ENCODE results near the gene SH3BP2. TPM values are rescaled to one million over a fixed set of nuclear protein-coding genes. Genes with fewer than 3 reads are reported as not detected.
A peak's percentile ranks its signal among the peaks of the same experiment; 100 is the strongest.

SH3BP2 gene
- total and polyA plus RNA-seq, 7 experiments from 2014 or later = 5.9 to 269 (median 23.1) TPM

- ATAC-seq (no peak), DNase-seq (no peak)
- H3K27ac Mint-ChIP-seq = no peak overlapping the region
- H3K27ac ChIP-seq (ENCODE audit: low read depth, low read length) = no peak overlapping the region
- no peaks in the 10 kb centered on the region for H3K9me3 ChIP-seq (ENCODE audit: control insufficient read depth in 2 of 3, low read length in 3 of 3)
- peaks cover 13 to 40% (median 26%) of the 10 kb centered on the region in 7 donors for H3K4me1 Mint-ChIP-seq
- H3K4me3 Mint-ChIP-seq = no peak overlapping the region
- H3K4me3 ChIP-seq (ENCODE audit: low read length) = no peak overlapping the region
- peaks cover 12 to 55% (median 27%) of the 10 kb centered on the region in 5 donors for H3K36me3 Mint-ChIP-seq
- no peaks in the 10 kb centered on the region for H3K4me1 ChIP-seq (ENCODE audit: control insufficient read depth in 2 of 2, insufficient read depth in 2 of 2, low read length in 2 of 2)
- H3K27me3 Mint-ChIP-seq = no peaks in the 10 kb centered on the region
- CTCF ChIA-PET = interaction anchor here (0.7 kb wide), 2 partner anchors 38 to 120 kb away, joined by 3 to 6 read pairs; no protein-coding TSS in a partner anchor
- no peaks in the 10 kb centered on the region for H3K27me3 ChIP-seq (ENCODE audit: control insufficient read depth in 2 of 2, insufficient read depth in 2 of 2, low read length in 2 of 2)
- intact Hi-C loops (cut with micrococcal nuclease) = no loop called here
- peaks cover 13 to 61% (median 31%) of the 10 kb centered on the region in 3 experiments for H3K36me3 ChIP-seq (ENCODE audit: control insufficient read depth in 2 of 3, insufficient read depth in 3 of 3, low read length in 3 of 3)
- H3K9me3 Mint-ChIP-seq = no peaks in the 10 kb centered on the region
- POLR2A ChIA-PET = interaction anchor here (0.6 to 0.7 kb wide), 3 partner anchors 13 to 115 kb away, joined by 3 to 4 read pairs (median 3); no protein-coding TSS in a partner anchor
Observed at GRCh38 chr4:2882341-2882740, 89.5 kb downstream of the SH3BP2 start.

GRCh38 chr4:2886161-2886560 lies 93.3 kb downstream of the SH3BP2 start:
- no peaks in the 10 kb centered on the region for H3K9me3 Mint-ChIP-seq
- no peaks in the 10 kb centered on the region for H3K4me1 ChIP-seq (ENCODE audit: control insufficient read depth in 2 of 2, insufficient read depth in 2 of 2, low read length in 2 of 2)
- POLR2A ChIA-PET = no interaction called here
- peaks cover 13 to 53% (median 36%) of the 10 kb centered on the region in 3 experiments for H3K36me3 ChIP-seq (ENCODE audit: control insufficient read depth in 2 of 3, insufficient read depth in 3 of 3, low read length in 3 of 3)
- no peak overlapping the region for H3K27ac ChIP-seq (ENCODE audit: low read depth, low read length)
- H3K4me3 Mint-ChIP-seq = no peak overlapping the region
- CTCF ChIA-PET = no interaction called here
- H3K27me3 ChIP-seq (ENCODE audit: control insufficient read depth in 2 of 2, insufficient read depth in 2 of 2, low read length in 2 of 2) = no peaks in the 10 kb centered on the region
- peaks cover 5 to 40% (median 23%) of the 10 kb centered on the region in 5 donors for H3K36me3 Mint-ChIP-seq
- DNase-seq (no peak), ATAC-seq (no peak)
- H3K27ac Mint-ChIP-seq = peak overlapping the region in 4 of 9 donors; percentile 27 to 83 (median 51)
- no peaks in the 10 kb centered on the region for H3K9me3 ChIP-seq (ENCODE audit: control insufficient read depth in 2 of 3, low read length in 3 of 3)
- intact Hi-C loops (cut with micrococcal nuclease) = loop anchor here in 1 of 2 donors (5.0 kb wide), 1 partner anchor 34 kb away; no protein-coding TSS in a partner anchor
- no peaks in the 10 kb centered on the region for H3K27me3 Mint-ChIP-seq
- H3K4me1 Mint-ChIP-seq = peaks cover 8 to 29% (median 20%) of the 10 kb centered on the region in 7 donors
- H3K4me3 ChIP-seq (ENCODE audit: low read length) = no peak overlapping the region

GRCh38 chr4:2886622-2887021 lies 93.7 kb downstream of the SH3BP2 start:
- H3K4me3 ChIP-seq (ENCODE audit: low read length) = no peak overlapping the region
- H3K36me3 ChIP-seq (ENCODE audit: control insufficient read depth in 2 of 3, insufficient read depth in 3 of 3, low read length in 3 of 3) = peaks cover 13 to 54% (median 34%) of the 10 kb centered on the region in 3 experiments
- H3K9me3 Mint-ChIP-seq = no peaks in the 10 kb centered on the region
- no peak overlapping the region for H3K4me3 Mint-ChIP-seq
- intact Hi-C loops (cut with micrococcal nuclease) = loop anchor here in 1 of 2 donors (5.0 kb wide), 1 partner anchor 34 kb away; no protein-coding TSS in a partner anchor
- H3K4me1 ChIP-seq (ENCODE audit: control insufficient read depth in 2 of 2, insufficient read depth in 2 of 2, low read length in 2 of 2) = no peaks in the 10 kb centered on the region
- POLR2A ChIA-PET = no interaction called here
- CTCF ChIA-PET = no interaction called here
- H3K27ac Mint-ChIP-seq = peak overlapping the region in 5 of 9 donors; percentile 27 to 83 (median 49)
- H3K27ac ChIP-seq (ENCODE audit: low read depth, low read length) = no peak overlapping the region
- no peaks in the 10 kb centered on the region for H3K27me3 ChIP-seq (ENCODE audit: control insufficient read depth in 2 of 2, insufficient read depth in 2 of 2, low read length in 2 of 2)
- no peak for ATAC-seq
- H3K36me3 Mint-ChIP-seq = peaks cover 5 to 38% (median 25%) of the 10 kb centered on the region in 5 donors
- H3K27me3 Mint-ChIP-seq = no peaks in the 10 kb centered on the region
- no peaks in the 10 kb centered on the region for H3K9me3 ChIP-seq (ENCODE audit: control insufficient read depth in 2 of 3, low read length in 3 of 3)
- H3K4me1 Mint-ChIP-seq = peaks cover 8 to 31% (median 20%) of the 10 kb centered on the region in 7 donors
- no peak for DNase-seq

DNA sequence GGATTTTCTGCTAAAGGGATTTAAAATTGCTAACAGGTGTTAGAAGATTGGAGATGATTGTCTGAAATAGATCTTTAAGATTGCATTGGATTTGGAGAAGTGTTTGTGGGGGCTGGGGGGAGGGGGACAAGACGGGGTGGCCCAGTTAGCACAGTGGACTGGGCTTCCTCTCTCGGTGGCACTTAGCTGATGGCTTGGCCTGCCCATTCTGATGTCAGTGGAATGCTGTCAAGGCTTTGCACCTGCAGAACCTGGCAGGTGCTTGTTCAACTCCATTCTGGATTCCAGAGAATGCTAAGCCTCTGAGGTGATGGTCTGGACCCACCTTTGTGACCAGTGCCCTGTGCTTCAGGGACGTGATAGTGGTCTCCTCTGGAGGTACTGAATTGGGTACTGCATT lies 94.5 kb downstream of the SH3BP2 start:
- Histone ChIP-seq H3K27me3 (ENCODE audit: control insufficient read depth in 2 of 2, insufficient read depth in 2 of 2, low read length in 2 of 2) (no peaks in the 10 kb centered on the region), H3K27ac (ENCODE audit: low read depth, low read length) (no peak overlapping the region), H3K4me1 (ENCODE audit: control insufficient read depth in 2 of 2, insufficient read depth in 2 of 2, low read length in 2 of 2) (no peaks in the 10 kb centered on the region), H3K9me3 (ENCODE audit: control insufficient read depth in 2 of 3, low read length in 3 of 3) (no peaks in the 10 kb centered on the region), H3K4me3 (ENCODE audit: low read length) (no peak overlapping the region), H3K36me3 (ENCODE audit: control insufficient read depth in 2 of 3, insufficient read depth in 3 of 3, low read length in 3 of 3) (peaks cover 13 to 50% (median 32%) of the 10 kb centered on the region in 3 experiments)
- Mint-ChIP-seq H3K4me1 (peaks cover 8 to 32% (median 21%) of the 10 kb centered on the region in 7 donors), H3K9me3 (no peaks in the 10 kb centered on the region), H3K4me3 (no peak overlapping the region), H3K27ac (peak overlapping the region in 7 of 9 donors; percentile 22 to 75 (median 48)), H3K36me3 (peaks cover 5 to 35% (median 24%) of the 10 kb centered on the region in 5 donors), H3K27me3 (no peaks in the 10 kb centered on the region)
- DNase-seq (no peak), ATAC-seq (no peak)
- ChIA-PET CTCF (no interaction called here), POLR2A (no interaction called here)
- intact Hi-C loops (cut with micrococcal nuclease) = loop anchor here in 1 of 2 donors (5.0 kb wide), 1 partner anchor 35 kb away; no protein-coding TSS in a partner anchor

DNA sequence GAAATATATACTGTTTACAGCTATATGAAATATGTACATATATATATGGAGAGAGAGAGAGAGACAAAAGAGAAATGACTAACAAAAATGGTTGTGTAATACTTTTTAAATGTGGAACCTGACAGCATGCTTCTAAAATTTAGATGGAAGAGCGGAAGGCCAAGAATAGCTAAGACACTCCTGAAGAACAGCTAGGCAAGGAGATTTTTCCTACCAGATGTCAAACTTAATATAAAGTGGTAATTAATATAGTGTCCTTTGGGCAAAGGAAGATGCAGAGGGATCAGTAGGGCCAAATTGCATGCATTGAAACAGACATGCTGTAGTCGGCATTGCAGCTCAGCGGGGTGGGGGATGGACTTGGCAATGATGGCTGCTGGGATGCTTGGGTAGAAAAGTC lies 96.0 kb downstream of the SH3BP2 start:
- peaks cover 5 to 36% (median 20%) of the 10 kb centered on the region in 5 donors for H3K36me3 Mint-ChIP-seq
- H3K4me3 Mint-ChIP-seq = no peak overlapping the region
- no peak overlapping the region for H3K27ac ChIP-seq (ENCODE audit: low read depth, low read length)
- no peaks in the 10 kb centered on the region for H3K9me3 Mint-ChIP-seq
- ChIA-PET CTCF (no interaction called here), POLR2A (no interaction called here)
- intact Hi-C loops (cut with micrococcal nuclease) = loop anchor here in 1 of 2 donors (5.0 kb wide), 1 partner anchor 37 kb away; no protein-coding TSS in a partner anchor
- H3K27me3 ChIP-seq (ENCODE audit: control insufficient read depth in 2 of 2, insufficient read depth in 2 of 2, low read length in 2 of 2) = no peaks in the 10 kb centered on the region
- no peak overlapping the region for H3K4me3 ChIP-seq (ENCODE audit: low read length)
- H3K36me3 ChIP-seq (ENCODE audit: control insufficient read depth in 2 of 3, insufficient read depth in 3 of 3, low read length in 3 of 3) = peaks cover 12 to 46% (median 26%) of the 10 kb centered on the region in 3 experiments
- ATAC-seq = no peak
- H3K4me1 ChIP-seq (ENCODE audit: control insufficient read depth in 2 of 2, insufficient read depth in 2 of 2, low read length in 2 of 2) = no peaks in the 10 kb centered on the region
- DNase-seq = no peak
- no peaks in the 10 kb centered on the region for H3K9me3 ChIP-seq (ENCODE audit: control insufficient read depth in 2 of 3, low read length in 3 of 3)
- no peaks in the 10 kb centered on the region for H3K27me3 Mint-ChIP-seq
- H3K27ac Mint-ChIP-seq = peak overlapping the region in 5 of 9 donors; percentile 47 to 75 (median 66)
- H3K4me1 Mint-ChIP-seq = peaks cover 8 to 28% (median 21%) of the 10 kb centered on the region in 7 donors

Other genes starting within 250 kb of the SH3BP2 start
- 10 to 100 TPM; 39.4 to 56.0 (median 43.6) TPM for gene TNIP2, start 36.7 kb upstream of the SH3BP2 start, total RNA-seq
- gene TNIP2, start 36.7 kb upstream of the SH3BP2 start, polyA plus RNA-seq = 10 to 100 TPM; 33.6 to 55.3 TPM
- gene ADD1, start 50.8 kb downstream of the SH3BP2 start, total RNA-seq = 100 to 1,000 TPM; 211 to 300 (median 282) TPM
- 100 to 1,000 TPM; 152 to 164 TPM for gene ADD1, start 50.8 kb downstream of the SH3BP2 start, polyA plus RNA-seq
- gene NOP14, start 170.3 kb downstream of the SH3BP2 start, total RNA-seq = 10 to 100 TPM; 23.1 to 59.8 (median 43.9) TPM
- gene NOP14, start 170.3 kb downstream of the SH3BP2 start, polyA plus RNA-seq = 10 to 100 TPM; 12.6 to 33.7 TPM
- 1 to 10 TPM; 1.7 to 4.0 (median 2.8) TPM for gene GRK4, start 170.5 kb downstream of the SH3BP2 start, total RNA-seq
- gene GRK4, start 170.5 kb downstream of the SH3BP2 start, polyA plus RNA-seq = 1 to 10 TPM; 1.7 to 2.1 TPM

Data from naive thymus-derived CD4-positive, alpha-beta T cell (primary cell).